ENCODE data around the gene ASB4.

ASB4 gene

DNA sequence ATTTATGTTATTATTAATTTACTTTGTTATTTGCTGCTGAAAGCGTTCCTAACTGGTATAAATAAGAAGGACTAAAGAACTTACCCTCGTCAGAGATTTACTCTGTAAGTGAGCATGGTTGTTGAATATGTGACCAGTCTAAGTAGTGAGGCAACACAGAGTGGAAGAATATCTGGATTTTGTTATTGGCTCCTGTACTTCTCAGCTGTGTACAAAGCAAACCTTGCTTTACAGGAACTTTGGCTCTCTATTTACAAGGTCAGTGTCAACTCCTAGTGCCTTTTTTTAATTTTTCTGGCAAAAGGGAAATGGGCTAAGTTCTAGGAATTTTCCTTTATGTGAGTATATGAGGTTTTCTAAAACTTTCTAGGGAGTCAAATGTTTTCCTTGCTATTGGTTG lies 74.9 kb downstream of the ASB4 start:
- DNase-seq, result no peak

DNA sequence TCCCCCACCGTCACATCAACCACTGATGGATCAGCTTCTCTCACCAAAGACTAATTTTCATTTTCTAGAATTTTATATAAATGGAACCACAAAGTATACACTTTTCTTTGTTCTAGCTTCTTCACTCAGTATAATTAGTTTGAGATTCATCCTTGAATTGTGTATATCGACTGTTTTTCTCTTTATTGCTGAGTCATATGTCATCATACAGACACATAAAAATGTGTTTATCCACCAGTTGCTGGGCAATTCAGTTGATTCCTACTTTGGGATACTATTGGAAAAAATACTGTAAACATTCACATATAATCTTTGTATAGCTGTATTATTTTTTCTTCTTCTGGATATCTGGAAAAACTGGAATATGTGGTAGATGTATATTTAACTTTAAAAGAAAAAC lies 84.0 kb downstream of the ASB4 start:
- DNase-seq, result no peak

DNA sequence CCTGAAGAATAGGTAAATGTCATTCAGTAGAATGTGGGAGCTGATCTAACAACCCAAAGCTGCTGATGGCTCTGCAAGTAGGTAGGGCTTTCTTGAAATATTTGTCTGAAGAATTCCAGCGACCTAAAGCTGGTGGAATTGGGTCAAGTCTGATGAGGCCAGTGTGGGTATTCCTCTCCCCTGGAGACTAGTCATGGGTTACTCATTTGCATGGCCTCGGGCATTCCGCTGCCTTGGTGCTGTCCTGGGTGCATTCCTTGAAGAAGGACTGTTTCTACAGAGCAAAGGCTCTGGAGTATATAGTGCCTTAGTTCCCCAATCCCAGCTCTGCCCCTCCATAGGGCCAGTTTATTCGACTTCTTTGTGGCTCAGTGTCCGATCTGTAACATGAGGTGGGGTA lies 91.4 kb downstream of the ASB4 start:
- DNase-seq, result no peak

DNA sequence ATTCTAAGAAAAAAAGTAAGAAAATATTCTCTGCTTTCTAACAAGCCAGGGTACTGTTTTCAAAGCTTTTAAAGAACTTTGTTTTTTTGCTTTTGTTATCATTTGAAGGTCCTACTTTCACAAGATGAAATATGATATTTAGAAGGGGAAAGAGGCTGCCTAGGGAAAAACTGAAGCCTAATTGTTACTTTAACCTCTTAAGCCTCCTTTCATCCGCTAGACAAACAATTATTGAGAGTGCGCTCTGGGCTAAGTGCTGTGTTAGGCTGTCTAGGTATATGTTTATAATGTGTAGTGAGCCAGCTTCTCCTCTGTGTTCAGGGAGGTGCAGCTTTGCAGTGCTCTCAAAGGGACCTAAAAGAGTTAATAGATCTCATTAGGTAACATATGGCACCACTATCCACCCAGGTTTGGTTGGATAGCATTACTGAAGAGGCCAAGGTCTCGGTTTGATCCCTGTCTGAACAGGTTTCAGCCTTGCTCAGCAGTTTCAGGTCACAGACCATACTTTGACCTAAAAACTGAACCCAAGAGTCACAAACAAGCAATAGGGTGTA lies 92.6 kb downstream of the ASB4 start:
- DNase-seq, result no peak

DNA sequence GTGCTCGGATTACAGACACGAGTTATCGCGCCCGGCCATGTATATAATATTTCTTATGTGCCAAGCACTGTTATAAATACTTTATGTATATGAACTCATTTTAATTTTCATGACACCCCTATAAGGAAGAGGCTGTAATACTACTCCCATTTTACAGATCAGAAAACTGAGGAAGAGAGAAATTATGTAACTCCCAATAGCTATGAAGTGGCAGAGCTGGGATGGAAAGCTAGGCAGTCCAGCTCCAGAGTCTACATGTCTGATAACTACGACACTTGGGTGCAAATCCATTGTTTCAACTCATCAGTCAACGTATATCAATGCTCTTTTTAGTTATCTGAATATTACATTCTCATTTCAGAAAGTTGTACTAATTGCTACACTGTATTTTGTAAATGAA lies 93.6 kb downstream of the ASB4 start:
- DNase-seq, result no peak

DNA sequence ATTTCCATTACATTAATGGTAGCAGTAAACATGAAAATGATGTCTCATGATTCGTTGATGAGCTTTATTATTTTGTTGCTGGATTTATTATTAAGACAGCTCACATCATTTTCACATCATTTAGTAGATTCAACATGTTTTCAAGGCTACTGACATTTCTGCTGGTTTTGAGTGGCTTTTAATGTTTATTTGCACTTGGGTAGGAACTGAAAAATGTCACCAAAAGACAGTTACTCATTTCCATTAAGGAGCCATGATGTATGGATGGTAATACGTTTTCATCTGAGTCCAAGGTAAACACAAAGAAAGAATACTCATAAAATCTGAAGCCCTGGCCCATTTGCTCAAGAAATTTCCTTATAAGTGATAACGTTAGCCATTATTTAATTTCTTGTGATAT lies 95.7 kb downstream of the ASB4 start:
- DNase-seq, result no peak

DNA sequence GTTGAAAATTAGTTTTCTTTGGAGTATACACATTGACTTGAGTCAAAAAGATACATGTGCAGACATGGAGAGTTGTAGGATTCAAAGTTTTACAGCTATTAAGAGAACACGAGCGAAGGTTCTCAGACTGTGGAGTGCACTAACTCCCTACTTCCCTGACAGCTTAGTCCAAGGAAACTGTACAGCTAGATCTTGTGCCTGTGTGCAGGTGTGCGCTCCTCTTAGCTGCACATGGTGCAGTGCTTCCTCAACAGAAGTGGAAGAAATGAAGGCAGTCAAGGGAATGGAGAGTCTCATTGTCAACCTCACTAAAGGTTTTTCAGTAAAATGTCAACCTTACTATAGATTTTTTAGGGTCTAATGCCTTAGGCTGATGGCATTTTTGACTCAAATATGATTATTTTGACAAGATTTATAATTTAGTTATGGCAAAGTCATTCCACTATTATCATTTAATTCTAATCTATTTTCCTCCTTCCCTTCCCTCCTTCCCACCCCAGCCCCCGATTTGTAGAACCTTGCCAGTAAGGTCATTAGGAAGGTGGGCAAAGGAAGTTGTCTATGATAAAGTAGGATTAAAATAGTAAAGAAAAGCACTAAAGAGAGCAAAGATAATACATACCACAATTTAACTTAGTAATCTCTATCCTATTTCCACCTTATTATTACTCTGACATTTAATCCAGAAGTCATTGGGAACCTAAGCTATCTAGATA lies 97.0 kb downstream of the ASB4 start:
- no peak for DNase-seq

DNA sequence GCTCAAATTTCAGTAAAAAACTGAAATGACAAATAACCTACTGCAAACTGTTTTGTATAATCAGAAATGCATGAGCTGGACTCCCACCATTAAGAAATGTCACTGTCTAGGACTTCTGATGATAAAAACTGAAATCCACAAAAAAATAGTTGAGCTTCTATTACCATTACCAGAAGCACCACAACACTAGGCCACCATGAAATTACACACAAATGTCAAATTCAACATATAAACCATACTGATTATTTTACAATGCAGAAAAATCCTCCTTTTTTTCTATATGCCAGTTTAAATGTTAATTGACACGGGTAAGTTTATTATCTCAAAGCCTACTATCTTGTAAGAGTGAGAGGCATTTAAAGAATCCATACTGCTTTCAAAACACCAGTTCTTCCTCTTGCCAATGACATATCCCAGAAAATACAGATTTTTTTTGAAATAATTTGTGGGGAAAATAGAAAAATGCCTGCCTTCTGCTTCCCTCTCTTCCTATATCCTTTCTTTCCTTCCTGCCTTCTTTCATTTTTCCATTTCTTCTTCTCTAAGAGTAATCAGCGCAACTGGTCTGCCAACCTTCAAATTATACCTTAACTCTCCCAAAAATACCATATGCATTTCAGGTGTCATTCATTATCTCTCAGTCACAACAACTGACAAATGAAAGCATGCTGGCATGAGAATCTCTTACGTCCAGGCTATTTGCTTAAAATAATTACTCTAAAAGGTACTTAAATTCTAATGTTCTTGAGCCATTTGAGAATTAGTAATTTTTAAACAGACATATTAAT lies 98.3 kb downstream of the ASB4 start:
- DNase-seq, result no peak

DNA sequence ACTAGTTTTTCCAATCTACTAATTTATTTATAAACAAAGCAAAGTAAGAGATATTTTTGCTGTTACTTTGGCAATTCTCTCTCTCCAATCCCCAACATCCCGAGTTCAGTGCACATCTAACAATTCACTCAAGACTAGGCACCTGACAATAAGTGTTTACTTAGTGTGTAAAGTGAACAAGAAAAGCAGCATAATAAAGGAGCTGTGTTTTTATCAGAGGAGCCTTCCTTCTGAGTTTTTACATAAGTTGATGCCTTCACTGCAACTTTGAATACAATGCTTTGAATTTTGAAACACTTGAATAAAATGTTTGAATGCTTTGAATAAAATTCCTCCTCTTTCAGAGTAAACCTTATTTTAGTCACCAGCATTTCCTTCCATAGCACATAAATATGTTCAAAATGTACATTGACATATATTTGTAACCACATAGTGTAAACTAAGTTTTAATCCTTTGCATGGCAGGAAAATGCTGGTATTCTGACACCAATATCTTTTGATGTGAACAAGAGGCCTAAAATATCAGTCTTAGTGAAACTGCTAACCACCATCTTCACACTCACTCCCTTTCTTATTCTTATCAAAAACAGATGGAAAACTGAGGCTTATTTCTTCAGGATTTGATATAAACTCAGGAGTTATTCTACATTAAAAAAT lies 99.2 kb downstream of the ASB4 start:
- DNase-seq, result no peak

DNA sequence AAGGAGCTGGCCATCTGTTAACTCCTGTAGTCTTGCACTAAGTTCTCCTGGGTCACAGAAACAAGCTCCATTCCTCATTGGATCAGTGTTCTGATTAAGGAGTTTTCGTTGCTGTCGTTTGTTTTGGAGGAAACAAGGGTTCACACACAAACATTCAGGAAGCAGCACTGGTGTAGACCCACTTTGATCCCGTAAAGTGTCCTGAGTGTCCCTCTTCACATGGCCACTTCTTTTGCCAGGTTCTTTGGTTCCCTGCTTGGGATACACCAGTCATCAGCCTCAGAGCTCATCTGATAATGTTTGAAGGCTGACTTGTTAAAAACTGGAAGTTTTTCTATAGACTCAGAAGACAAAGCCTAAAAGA lies 99.7 kb downstream of the ASB4 start:
- no peak for DNase-seq

DNA sequence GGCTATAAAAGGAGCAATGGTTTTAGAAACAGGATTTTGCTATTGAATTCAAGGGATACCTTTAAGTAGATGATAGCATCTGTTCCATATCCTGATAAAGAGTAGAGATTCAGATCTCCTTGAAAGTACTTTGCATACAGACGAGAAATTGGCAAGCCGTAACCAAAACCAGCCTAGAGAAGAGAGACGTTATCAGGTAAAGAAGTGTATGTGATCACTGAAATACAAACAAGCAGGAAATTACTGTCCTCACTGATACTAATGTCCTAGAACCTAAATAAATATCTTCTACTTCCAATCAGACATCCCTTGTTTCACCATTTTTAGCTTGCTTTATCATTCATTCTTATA lies 101.2 kb downstream of the ASB4 start:
- DNase-seq, result no peak

DNA sequence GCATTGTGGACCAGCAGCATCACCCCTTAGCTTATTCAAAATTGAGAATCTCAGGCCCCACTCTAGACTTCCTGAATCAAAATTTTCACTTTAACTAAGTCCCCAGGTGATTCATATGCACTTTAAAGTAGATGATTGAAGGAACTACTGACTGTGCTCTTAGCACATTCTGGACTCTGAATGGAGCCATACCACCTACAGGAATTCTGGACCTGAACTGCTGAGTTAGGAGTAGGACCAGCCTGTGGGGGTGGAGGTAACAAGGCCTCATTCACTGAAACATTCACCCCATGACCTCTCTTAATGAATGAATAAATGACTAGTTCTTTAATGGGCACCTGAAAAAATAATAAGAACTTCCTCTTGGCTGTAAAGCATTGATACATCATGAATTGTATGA lies 103.3 kb downstream of the ASB4 start:
- no peak for DNase-seq

DNA sequence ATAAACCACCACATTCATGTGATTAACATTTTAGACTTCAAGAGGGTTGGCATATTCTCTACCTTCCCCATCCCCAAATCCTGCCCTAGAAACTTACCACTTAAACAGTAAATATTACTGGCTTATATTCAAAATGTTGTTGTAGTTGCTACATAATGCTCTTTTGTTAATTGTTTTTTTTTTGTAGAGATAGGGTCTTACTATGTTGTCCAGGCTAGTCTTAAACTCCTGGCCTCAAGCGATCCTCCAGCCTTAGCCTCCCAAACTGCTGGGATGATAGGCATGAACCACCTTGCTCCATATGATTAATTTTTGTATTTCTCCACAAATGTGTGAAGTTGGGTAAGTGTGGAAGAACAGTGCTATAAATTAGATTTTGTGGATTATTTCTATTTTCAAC lies 104.0 kb downstream of the ASB4 start:
- DNase-seq, result no peak
